Stimulated activated CD4-positive, alpha-beta T cell treated with anti-CD3 and anti-CD28 coated beads, Interleukin-15, amount 100 ng/mL, for 24 hours (primary cell): ENCODE data around the gene ITSN1.

Source experiments
- DNase-seq: peaks from one replicate; pipeline ENCODE4 v3.0.0-alpha.2; 2020

Gene ITSN1

DNA sequence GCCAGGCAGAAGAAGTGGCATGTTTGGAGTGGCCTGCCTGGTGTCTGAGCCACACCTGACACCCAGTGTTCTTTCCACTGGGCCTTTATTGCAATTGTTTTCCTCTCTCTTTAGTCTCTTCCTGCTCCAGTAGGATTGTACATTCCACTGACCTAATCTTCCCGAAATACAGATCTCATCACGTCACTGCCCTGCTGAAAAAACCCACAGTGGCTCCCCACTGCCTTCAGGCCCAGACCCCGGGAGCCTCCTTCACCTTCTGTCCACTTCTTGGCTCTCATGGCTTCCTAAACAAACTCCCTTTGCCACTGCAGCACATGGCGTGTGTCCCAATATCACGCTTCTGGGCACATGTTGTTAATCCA lies 298.6 kb downstream of the ITSN1 start:
- no peak for DNase-seq

GRCh38 chr21:33942426-33942825 lies 300.1 kb downstream of the ITSN1 start:
- no peak for DNase-seq

GRCh38 chr21:33943293-33943692 lies 301.0 kb downstream of the ITSN1 start:
- no peak for DNase-seq

DNA sequence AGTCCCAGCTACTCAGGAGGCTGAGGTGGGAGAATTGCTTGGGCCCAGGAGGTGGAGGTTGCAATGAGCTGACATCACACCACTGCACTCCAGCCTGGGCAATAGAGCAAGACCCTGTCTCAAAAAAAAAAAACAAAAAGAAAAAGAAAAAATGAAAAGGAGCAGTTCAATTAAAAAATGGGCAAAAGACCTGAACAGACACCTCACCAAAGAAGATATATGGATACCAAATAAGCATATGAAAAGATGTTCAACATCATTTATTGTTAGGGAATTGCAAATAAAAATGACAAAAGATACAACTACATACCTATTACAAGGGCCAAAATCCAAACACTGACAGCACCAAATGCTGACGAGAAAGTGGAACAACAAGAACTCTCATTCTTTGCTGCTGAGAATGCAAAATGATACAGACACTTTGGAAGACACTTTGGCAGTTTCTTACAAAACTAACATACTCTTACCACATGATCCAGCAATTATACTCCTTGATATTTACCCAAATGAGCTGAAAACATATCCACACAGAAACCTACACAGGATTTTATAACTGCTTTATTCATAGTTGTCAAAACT lies 302.0 kb downstream of the ITSN1 start:
- DNase-seq, result no peak

- DNase-seq, result no peak
These were observed 303.5 kb downstream of the ITSN1 start for GRCh38 chr21:33945652-33946270.

GRCh38 chr21:33947451-33948095 lies 305.3 kb downstream of the ITSN1 start:
- DNase-seq, result peak; percentile 89

DNA sequence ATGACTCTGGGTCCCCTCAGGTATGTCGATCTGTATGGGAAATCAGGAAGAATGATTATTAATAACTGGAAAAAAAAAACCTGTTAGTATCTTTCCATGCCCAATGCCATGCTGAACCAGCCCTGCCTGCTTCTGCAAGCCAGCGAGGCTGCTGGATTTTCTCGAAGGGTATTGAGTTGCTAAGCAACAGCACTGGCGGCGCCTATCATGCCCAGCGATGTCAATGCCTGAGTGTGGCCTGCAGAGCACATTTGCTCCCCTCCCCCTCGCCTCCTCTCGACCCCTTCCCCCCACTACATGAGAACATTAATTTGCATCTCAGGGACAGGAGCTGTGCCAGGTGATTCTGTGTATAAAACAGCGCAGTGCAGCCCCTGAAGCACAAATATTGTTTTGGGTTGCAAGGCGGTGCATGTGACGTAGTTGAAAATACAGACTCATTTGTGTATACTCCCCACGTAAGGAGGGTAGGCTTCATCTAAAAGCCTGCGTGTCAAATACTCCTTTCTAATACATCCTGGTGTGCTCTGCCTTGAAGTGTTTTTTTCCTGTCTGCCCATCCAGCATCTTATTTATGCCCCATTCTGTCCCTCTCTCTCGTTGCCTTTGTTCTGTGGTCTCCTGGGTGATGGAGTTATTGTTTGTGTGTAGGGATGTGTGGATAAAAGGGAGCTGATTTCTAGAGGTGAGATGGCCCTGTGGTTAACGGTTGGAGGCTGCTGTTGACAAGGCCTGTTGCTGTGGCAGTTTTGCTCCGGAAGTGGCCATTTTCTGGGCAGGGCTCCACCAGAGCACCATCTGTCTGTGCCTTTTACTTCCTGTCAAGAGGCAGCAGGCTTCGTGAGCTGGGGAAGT lies 306.0 kb downstream of the ITSN1 start:
- peak; percentile 83 for DNase-seq

- no peak for DNase-seq
These were observed 306.7 kb downstream of the ITSN1 start for GRCh38 chr21:33948951-33949444.
